HG02885 (cell line): ENCODE data around the gene IFNA14.
"Not testable (repeated sequence)": the region's sequence is repeated elsewhere in the genome, so short reads cannot be mapped to it uniquely, and the experiment has no call there.

Source experiments
- ATAC-seq: cut with Tn5 transposase; IDR thresholded peaks from one replicate; pipeline ENCODE4 v1.9.1; 2021; ENCODE audit warnings: mild to moderate bottlenecking; ENCODE audit not compliant: unreplicated experiment, poor library complexity

Gene IFNA14

DNA sequence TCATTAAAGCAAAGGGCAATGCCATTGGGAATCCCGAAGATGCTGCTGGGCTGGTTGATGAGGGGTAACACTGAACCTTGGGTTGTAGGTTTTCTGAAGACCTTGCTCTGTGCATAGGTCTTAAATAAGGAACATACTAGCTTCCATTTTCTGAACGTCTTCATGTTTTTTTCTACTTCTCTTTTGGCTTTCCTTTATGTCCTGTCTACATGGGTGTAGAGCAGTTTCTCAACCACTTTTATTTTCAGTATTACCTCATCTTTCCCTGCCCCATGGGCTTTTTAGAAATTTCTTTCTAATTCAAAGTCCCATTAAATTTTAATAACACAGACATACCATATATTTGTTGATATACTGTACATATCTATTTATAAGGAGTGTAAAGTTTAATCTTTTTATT lies at the start of gene IFNA14:
IFNA14 (minus strand) TSS at position 95 of the 400 bp plus-strand sequence; CDS start at position 25, 70 bp downstream.
- ATAC-seq, result peak; percentile 48

GRCh38 chr9:21287280-21287679 lies 47.5 kb upstream of the IFNA14 start:
- ATAC-seq, result no peak

DNA sequence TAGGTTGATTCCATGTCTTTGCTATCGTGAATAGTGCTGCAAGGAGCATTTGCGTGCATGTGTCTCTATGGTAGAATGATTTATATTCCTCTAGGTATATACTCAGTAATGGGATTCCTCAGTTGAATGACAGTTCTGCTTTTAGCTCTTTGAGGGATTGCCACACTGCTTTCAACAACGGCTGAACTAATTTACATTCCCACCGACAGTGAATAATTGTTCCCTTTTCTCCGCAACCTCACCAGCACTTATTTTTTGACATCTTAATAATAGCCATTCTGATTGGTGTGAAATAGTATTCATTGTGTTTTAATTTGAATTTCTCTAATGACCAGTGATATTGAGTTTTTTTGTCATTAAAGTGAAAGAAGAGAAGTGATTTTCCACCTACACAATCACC lies 46.9 kb upstream of the IFNA14 start:
- ATAC-seq, result no peak

DNA sequence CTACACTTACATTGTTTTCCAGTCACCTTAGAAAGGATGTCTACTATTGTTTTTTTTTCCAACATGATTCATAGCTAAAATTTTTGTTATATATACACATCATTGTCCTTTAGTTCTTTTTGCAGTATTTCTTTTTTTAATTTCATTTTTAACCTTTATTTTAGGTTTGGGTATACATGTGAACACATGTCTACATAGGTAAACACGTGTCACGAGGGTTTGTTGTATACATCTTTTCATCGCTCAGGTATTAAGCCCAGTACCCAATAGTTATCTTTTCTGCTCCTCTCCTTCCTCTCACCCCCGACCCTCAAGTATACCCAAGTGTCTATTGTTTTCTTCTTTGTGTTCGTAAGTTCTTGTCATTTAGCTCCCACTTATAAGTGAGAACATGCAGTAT lies 46.3 kb upstream of the IFNA14 start:
- no peak for ATAC-seq

GRCh38 chr9:21281275-21281674 lies 41.5 kb upstream of the IFNA14 start:
- no peak for ATAC-seq

GRCh38 chr9:21268347-21268657 lies 28.5 kb upstream of the IFNA14 start:
- ATAC-seq, result no peak

- ATAC-seq, result peak; percentile 77
Observed at GRCh38 chr9:21267485-21268346, 27.9 kb upstream of the IFNA14 start.

DNA sequence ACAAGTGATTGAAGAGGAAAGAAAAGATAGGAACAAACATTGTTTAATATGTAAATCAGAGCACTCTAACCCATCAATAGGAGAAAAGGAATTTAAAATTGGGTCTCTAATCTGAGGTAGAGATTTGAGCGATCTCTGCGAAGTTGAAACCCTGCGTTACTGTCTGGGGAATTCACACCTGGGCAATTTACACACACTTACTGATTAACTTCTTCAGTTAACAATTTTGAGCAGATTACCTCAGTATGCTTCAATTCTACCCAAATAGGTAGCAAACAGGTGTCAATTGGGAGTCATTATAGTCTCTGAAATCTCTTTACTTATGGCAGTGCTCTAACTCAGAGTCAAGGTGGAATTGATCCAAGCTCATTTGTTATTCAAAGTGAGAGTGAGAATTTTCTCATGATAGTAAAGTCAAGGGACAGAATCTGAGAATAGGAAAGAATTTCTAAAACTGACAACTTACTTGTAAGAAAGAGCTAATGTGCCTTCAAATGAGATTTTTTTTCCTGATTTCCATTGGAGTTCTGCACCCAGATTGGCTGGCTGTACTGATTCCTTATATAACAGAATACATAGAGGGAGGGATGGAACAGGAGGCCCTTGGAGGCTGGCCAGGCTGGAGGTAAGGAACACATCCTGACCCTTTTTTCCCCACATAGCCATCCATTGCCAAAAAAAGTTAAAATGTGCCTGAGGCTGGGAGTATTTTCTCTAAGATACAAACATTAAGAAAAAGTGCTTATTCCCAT lies 27.1 kb upstream of the IFNA14 start:
- ATAC-seq, result no peak

DNA sequence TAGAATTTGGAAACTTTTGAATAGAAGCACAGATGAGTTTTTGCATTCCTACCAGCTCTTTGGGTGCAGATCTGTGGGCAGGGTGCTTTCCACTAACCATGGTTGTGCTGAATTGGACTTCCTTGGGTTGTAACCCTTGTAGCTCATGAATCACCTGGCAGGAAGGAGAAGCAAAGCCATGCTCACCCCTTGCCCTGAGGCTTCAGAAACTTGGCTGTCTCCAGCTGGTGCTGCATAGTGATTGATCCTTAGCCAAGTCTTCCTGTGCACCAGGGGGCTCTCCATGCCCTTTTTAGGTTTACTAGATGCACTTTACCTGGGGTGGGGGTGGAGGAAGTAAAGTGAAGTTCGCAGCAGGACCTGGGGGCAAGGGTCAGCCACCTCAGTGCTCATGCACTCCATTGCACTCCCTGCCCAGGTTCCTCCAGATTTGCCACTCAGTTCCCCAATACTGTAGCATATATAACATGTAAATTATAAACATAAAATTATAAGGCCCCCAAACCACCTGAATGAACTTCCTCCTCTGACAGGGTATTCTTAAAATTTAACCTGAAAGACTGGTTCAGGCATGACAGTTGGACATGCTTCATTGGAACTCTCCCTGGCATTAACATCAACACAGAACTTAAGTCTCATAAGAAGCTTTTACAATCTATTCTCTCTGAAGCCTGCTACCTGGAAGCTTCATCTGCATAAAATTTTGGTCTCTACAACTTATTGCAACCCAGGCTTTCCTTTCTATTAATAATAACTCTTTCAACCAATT lies 25.8 kb upstream of the IFNA14 start:
- no peak for ATAC-seq

DNA sequence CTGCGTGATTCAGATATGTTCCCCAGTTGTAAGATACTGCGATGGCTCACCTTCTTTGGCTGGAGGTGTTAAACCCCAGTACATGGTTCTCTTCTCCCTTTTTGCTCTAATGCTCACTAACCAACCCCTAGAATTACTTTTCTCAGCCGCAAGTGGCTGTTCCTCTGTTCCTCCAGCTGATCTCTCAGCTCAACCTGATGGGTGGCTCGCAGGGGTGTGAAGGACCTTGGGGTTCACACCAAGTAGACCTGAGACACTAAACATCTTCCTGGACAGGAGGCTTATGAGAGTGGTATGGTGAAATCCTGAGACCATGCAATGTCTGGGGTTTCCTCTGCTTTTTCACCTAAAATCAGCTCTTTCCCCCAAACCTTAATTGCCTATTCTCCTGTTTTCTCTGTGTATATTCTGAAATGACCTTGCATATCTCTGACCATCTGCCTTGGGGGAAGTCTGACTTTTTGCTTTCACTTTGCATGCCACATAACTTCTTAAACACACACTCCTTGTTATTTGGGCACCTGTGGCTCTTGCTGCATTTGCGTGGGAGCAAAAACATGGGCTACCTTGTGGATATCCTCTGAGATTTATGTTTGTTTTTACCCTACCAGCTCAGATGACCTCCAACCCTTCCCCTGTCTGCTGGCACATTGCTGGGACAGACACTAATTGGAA lies 15.9 kb upstream of the IFNA14 start:
- ATAC-seq, result no peak

DNA sequence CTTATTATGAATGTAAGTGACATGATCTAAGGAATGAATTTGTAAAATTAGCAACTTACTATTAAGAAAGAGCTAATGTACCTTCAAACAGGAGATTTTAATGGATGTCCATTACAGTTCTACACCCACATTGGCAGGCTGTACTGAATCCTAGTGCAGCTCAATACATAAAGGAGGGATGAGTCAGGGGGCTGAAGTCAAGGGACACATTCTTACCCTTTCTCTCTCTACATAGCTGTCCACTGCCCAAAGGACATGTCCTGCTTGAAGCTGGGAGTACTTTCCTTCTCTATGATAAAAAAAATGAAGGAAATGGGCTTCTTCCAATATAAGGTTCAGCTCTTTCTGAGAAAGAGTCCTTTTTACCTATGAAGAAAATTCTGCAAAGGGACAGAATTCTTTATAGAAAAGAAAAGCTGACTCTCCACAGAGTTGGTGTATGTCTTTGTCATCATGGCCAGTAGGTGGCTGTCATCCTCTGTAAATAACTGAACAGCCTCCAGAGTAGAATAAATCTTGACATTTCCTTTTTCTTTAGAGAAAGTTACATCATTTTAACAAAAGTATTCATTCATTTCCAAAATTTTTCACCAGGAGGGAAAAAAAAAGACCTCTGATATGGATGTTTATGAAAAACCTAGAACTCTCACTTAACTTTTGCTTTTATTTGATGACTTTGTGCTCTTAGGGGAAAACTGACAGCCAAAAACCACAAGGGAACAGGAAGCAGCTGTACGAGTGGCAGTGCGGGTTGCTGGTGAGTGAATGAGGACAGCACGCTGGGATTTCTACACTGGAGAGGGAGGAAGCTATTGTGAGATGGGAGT lies 13.1 kb upstream of the IFNA14 start:
- peak; percentile 86 for ATAC-seq

GRCh38 chr9:21251638-21252037 lies 11.8 kb upstream of the IFNA14 start:
- no peak for ATAC-seq

DNA sequence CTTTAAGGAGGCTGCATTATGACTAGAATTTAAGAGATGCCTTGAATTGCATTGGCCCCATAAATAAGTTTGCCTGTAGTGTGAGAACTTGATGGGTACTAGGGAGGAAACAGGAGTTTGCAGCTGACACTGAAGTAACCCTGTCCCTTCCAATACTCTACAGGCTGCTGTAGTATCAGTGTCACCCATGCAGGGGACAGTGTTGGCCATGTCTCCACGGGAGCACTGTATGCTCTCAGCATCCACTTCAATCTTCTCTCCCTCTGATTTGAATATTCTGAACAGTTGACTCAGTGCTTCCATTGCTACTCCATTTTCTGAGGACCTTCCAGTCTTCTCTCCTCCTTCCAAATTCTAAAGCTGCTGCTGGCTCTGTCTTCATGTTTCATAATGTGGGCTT lies 11.4 kb upstream of the IFNA14 start:
- no peak for ATAC-seq

- ATAC-seq, result peak; percentile 71
Observed at GRCh38 chr9:21244836-21245235, 5.0 kb upstream of the IFNA14 start.

DNA sequence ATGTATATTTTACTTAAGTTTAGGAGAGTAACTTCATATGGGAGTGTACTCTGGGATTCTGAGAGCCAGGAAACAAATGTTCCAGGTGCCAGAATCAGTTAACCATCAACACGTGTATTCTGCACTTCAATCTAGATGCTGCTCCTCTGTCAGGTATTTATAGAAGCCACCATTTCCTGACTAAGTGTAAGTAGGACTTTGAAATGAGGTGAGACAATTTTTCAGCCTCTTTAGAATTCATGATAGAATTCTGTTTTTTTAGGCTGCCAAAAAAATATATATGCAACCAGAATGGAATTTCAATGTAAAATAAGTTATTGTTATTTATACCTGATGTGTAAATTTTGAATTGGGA lies 3.5 kb downstream of the IFNA14 start:
- ATAC-seq, result not testable (repeated sequence)

DNA sequence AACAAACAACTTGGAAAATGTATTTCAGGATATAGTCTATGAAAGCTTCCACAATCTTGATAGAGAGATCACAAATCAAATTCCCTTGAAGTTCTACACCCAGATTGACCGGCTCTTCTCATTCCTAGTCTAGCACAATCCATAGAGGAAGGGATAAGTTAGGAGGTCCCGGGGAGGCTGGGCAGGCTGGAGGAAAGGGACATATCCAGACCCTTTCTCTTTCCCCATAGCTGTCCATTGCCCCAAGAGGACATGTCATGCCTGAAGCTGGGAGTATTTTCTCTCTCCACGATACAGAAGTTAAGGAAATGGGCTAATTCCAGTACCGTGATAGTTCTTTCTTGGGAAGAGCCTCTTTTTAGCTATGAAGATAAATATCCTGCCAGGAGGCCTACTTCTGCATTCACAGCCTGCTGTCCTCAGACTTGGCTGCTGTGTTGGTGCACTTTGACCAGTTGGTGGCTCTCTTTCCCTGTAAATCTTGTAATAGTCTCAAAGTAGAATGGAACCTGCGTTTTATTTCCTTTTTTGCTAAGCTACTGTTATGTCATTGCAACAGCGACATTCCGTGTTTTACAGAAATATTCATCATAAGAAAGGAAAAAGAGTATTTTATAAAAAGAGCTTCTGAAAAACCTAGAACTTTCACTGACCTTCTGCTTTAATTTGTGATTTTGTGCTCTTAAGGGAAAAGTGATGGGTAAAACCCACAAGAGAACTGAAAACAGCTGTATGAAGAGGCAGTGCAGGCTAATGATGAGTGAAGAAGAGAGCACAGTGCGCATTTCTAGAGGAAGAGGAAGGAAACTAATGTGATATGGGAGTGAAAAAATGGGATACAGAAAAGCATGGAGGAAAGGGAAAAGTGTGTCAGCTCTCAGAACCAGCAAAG lies 4.1 kb downstream of the IFNA14 start:
- peak; percentile 85 for ATAC-seq

DNA sequence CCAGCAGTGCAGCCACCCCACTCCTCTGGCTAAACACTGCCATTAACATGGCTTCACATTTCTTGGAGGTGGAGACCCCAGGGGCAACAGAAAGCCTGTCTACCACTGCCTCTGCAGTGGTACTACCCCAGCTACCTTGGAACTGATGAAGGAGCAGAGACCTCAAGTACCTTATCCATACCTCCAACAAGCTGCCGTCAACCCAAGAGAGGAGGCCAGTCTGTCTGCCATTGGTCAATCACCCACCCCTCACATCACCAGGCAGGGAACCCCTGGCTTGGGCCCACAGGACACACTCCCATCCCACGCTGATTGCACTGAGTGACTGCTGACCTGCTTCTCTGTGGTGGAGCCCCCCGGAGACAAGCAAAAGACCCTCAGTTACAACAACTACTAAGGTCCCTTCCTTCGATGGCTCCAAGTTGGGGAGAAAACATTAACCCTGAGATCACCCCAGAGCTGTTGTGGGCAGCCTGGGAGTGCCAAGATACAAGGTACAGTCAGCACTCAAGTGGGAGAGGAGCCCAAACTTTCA lies 5.6 kb downstream of the IFNA14 start:
- no peak for ATAC-seq

DNA sequence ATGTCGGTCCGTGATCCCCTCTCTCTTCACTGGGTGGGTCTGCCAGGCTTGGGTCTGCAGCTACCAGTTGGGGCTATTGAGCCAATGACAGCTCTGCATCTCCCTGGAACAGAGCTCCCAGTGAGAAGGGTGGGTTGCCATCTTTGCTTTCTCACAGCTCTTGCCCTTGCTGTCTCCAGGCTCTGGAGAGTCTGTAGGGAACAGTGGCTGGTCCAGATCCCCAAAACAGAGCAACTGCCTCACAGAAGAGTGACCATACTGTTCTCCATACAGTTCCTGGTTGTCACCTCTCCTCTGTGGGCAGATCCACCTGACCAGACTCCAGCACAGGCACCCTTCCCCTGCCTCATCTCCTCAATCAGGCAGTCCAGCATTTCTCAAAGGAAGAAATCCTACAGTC lies 6.5 kb downstream of the IFNA14 start:
- ATAC-seq, result no peak
